A549 treated with CORT108297 at 1 μM for 4 hours (cell line): ENCODE measurements around the gene PUS1. TPM values are rescaled to one million over a fixed set of nuclear protein-coding genes. Genes with fewer than 3 reads are reported as not detected.

Experiments used
- total RNA-seq: library from RNA; stranded (reverse); fragments of 200-300 nt; extraction: Qiagen RNA extraction; gene quantifications from 5 replicates; pipeline ENCODE4 v1.2.3, GENCODE V29; 2022

PUS1 gene
- total RNA-seq: 54.9 to 86.0 TPM (median 81.7 TPM) in 5 replicates

GRCh38 chr12:131928711-131929580, at the start of gene PUS1:
Gene PUS1, plus strand, starts transcription at chr12:131929276. Its CDS starts 447 bp downstream, at chr12:131929723.

DNA sequence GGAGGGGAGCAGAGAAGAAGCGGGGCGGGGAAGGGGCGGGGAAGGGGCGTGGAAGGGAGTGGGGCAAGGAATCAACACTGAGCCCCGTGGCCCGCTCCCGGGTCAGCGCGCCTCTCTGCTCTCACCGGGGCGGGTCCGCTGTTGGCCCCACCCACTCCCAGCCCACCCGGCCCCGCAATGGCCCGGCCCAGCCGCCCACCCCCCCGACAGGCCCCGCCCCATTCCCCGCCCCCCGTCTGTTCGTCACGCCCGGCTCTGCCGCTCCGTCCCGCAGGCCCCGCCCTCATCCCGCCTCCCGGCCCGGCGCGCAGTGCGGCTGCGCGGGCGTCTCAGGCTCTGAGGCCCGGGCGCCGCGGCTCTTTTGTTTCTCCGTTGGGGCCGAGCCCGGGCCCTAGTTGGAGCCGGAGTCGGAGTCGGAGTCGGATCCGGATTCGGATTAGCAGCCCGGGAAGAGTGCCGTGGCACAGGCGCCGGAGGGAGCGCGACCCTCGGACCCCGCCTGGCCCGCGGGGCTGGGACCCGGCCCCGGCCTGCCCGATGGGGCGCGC, 34.7 kb upstream of the PUS1 start, which contains the start of gene ULK1:
ULK1 (plus strand) TSS at position 310 of the 548 bp plus-strand sequence. CDS start 380 bp downstream, outside the sequence.

GRCh38 chr12:131949431-131950181, 20.5 kb downstream of the PUS1 start, which contains the start of gene EP400:
Gene EP400, plus strand, starts transcription at chr12:131949942. Its CDS starts 10,678 bp downstream, at chr12:131960620.

Other genes starting within 250 kb of the PUS1 start
- gene SFSWAP, start 218.2 kb upstream of the PUS1 start, total RNA-seq: 23.6 to 30.2 TPM (median 27.9 TPM) in 5 replicates
- gene MMP17, start 100.9 kb upstream of the PUS1 start, total RNA-seq: 10.2 to 16.9 TPM (median 12.1 TPM) in 5 replicates
- 23.6 to 46.3 TPM (median 41.0 TPM) in 5 replicates for gene ULK1, start 34.7 kb upstream of the PUS1 start, total RNA-seq
- 22.7 to 26.0 TPM (median 25.4 TPM) in 5 replicates for gene EP400, start 20.7 kb downstream of the PUS1 start, total RNA-seq
- 19.9 to 31.7 TPM (median 30.7 TPM) in 5 replicates for gene DDX51, start 215.0 kb downstream of the PUS1 start, total RNA-seq
- gene NOC4L, start 215.2 kb downstream of the PUS1 start, total RNA-seq: 42.7 to 62.9 TPM (median 62.1 TPM) in 5 replicates